SU-DHL-6 (cell line): ENCODE data around the gene SDC4.

ENCODE experiments used
- EZH2phosphoT487 ChIP-seq: fragments of 200-600 bp; sonication (generic), shearing (Covaris generic); conservative IDR thresholded peaks from 2 replicates; pipeline ENCODE4 v1.6.1; 2018; ENCODE audit warnings: mild to moderate bottlenecking, antibody characterized with exemption, low read length, moderate library complexity, mixed read lengths
- TF ChIP-seq, protein P1 (sequence below): fragments of 200-600 bp; sonication (generic); IDR thresholded peaks from one replicate; pipeline ENCODE4 v1.5.1; 2017; ENCODE audit warnings: antibody characterized with exemption, mild to moderate bottlenecking, low read length, moderate library complexity; ENCODE audit not compliant: insufficient read depth, poor library complexity, severe bottlenecking

DNA sequence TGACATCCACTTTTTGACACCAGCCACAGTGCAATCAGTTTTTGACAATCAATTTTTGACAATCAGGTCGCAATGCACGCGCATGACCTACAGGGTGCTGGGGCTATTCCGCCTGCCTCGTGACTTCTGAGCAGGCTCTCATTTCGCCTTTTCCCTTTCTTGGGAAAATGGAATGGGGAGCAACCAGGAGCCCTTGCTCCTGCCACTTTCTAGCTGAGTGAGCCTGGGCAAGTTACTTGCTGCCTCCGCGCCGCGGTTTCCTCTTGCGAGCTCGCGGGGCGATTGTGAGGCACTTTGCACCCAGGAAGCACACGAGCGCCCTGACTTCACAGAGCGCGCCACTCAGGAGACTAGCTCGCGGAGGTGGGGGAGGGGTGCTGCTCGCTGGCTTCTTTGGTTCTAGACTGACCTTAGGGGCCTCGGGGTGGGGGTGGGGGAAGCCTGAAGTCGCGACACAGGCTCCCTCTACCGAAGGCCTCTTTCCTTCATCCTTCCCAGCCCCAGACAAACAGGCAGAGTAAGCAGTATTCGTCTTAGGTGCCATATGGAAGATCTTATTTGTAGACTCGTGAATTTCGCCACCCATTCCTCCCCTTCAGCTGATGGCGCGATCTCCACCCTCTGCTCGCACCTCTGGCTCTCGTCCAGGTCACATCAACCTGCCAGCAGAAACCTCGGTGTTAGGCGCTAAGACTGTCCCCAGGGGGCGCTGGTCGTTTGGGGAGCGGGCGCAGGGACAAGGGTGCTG, 25.3 kb upstream of the SDC4 start:
- TF ChIP-seq, protein P1, sequence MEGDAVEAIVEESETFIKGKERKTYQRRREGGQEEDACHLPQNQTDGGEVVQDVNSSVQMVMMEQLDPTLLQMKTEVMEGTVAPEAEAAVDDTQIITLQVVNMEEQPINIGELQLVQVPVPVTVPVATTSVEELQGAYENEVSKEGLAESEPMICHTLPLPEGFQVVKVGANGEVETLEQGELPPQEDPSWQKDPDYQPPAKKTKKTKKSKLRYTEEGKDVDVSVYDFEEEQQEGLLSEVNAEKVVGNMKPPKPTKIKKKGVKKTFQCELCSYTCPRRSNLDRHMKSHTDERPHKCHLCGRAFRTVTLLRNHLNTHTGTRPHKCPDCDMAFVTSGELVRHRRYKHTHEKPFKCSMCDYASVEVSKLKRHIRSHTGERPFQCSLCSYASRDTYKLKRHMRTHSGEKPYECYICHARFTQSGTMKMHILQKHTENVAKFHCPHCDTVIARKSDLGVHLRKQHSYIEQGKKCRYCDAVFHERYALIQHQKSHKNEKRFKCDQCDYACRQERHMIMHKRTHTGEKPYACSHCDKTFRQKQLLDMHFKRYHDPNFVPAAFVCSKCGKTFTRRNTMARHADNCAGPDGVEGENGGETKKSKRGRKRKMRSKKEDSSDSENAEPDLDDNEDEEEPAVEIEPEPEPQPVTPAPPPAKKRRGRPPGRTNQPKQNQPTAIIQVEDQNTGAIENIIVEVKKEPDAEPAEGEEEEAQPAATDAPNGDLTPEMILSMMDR: peak; percentile 91
- no peak for TF ChIP-seq EZH2phosphoT487
